ENCODE results near the gene STK32C.
"Not testable (repeated sequence)": the region's sequence is repeated elsewhere in the genome, so short reads cannot be mapped to it uniquely, and the experiment has no call there.

STK32C gene

GRCh38 chr10:132165416-132165980 lies 142.3 kb downstream of the STK32C start:
- no peak overlapping the region for H3K4me3 ChIP-seq (ENCODE audit: low read length)
- TF ChIP-seq CTCF (IDR thresholded peaks at IDR 0.05; ENCODE audit: insufficient read depth, low read depth, low read length, missing control alignments), result no peak

GRCh38 chr10:132164761-132165278 lies 142.9 kb downstream of the STK32C start:
- no peak for DNase-seq (ENCODE audit: low read depth)
- no peak for TF ChIP-seq CTCF (IDR thresholded peaks at IDR 0.05; ENCODE audit: insufficient read depth, low read depth, low read length, missing control alignments)
- no peak overlapping the region for H3K4me3 ChIP-seq (ENCODE audit: low read length)

More at GRCh38 chr10:132165416-132165980, 142.3 kb downstream of the STK32C start:
- no peak for DNase-seq (ENCODE audit: low read depth)

- TF ChIP-seq CTCF (IDR thresholded peaks at IDR 0.05; ENCODE audit: insufficient read depth, low read depth, low read length, missing control alignments), result no peak
- DNase-seq (ENCODE audit: low read depth), result no peak
Observed at GRCh38 chr10:132163826-132164515, 143.8 kb downstream of the STK32C start.

GRCh38 chr10:132163278-132163765 lies 144.4 kb downstream of the STK32C start:
- H3K4me3 ChIP-seq (ENCODE audit: low read length), result no peak overlapping the region
- no peak for TF ChIP-seq CTCF (IDR thresholded peaks at IDR 0.05; ENCODE audit: insufficient read depth, low read depth, low read length, missing control alignments)
- no peak for DNase-seq (ENCODE audit: low read depth)

More at GRCh38 chr10:132163826-132164515, 143.8 kb downstream of the STK32C start:
- no peak overlapping the region for H3K4me3 ChIP-seq (ENCODE audit: low read length)

- no peak for TF ChIP-seq CTCF (IDR thresholded peaks at IDR 0.05; ENCODE audit: insufficient read depth, low read depth, low read length, missing control alignments)
- DNase-seq (ENCODE audit: low read depth), result no peak
- no peak overlapping the region for H3K4me3 ChIP-seq (ENCODE audit: low read length)
Observed at GRCh38 chr10:132162590-132163277, 145.0 kb downstream of the STK32C start.

GRCh38 chr10:132162021-132162531 lies 145.7 kb downstream of the STK32C start:
- TF ChIP-seq CTCF (IDR thresholded peaks at IDR 0.05; ENCODE audit: insufficient read depth, low read depth, low read length, missing control alignments), result no peak
- no peak overlapping the region for H3K4me3 ChIP-seq (ENCODE audit: low read length)
- DNase-seq (ENCODE audit: low read depth), result no peak

GRCh38 chr10:132160834-132161622 lies 146.7 kb downstream of the STK32C start:
- H3K4me3 ChIP-seq (ENCODE audit: low read length); DNase-seq (ENCODE audit: low read depth): not testable (repeated sequence)

- not testable (repeated sequence) for DNase-seq (ENCODE audit: low read depth)
Observed at GRCh38 chr10:132160231-132160630, 147.5 kb downstream of the STK32C start.

GRCh38 chr10:132159302-132160230 lies 148.2 kb downstream of the STK32C start:
- not testable (repeated sequence) for H3K4me3 ChIP-seq (ENCODE audit: low read length); DNase-seq (ENCODE audit: low read depth)

More at GRCh38 chr10:132160231-132160630, 147.5 kb downstream of the STK32C start:
- H3K4me3 ChIP-seq (ENCODE audit: low read length), result not testable (repeated sequence)
